ENCODE measurements around the gene ARHGAP42.

ARHGAP42 gene

DNA sequence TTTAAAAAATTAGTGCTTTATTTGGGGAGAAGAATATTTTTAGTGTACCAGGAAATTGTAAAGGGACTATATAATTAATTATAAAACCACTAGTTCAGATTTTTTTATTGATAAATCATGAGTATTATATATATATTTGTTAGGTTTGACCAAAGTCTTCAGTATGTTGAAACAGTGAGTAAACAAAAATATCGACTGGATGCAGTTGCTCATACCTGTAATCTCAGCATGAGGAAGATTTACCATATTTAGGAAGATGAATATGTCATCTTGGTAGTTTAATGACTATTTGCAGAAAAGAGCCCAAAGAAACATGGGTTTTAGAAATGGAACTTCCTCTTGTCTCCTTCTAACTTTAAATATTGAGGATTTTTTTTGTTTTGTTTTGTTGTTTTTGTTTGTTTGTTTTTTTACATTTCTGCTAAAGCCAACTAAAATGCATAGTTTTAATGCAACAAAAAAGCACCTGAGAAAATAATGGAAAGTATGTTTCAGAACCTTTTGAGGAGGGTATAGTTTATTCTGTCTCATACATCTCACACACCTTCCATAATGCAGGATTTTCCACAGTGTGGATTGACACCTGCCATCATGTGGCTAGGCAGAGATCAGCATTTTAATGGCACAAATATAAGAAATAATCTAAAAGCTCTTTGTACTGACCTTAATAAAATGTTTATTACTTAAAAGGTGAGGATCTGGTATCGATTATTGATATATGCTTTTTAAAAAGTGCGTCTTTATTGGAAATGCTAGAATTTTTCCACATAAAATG, 114.3 kb downstream of the ARHGAP42 start:
- TF ChIP-seq ZNF274 (IDR thresholded peaks at IDR 0.05; ENCODE audit: low read depth, low read length) = no peak

DNA sequence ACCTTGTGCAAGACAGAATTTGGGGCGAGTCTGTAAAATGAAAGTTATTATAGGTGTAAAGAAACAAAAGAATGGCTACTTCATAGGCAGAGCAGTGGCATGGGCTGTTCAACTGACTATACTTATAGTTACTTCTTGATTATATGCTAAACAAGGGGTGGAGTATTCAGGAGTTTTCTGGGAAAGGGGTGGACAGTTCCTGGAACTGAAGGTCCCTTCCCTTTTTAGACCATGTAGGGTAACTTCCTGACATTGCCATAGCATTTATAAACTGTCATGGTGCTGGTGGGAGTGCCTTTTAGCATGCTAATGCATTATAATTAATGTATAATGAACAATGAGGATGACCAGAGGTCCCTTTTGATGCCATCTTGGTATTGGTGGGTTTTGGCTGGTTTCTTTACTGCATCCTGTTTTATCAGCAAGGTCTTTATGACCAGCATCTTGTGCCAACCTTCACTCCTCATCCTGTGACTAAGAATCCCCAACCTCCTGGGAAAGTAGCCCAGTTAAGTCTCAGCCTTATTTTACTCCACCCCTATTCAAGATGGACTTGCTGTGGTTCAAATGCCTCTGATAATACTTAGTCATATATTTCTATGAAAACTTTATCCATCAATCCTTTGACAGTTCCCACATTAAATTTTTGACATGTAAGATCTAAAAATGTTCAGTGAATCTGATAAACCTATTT, 118.6 kb downstream of the ARHGAP42 start:
- no peak for TF ChIP-seq ZNF274 (IDR thresholded peaks at IDR 0.05; ENCODE audit: low read depth, low read length)

More for the DNA sequence above, 114.3 kb downstream of the ARHGAP42 start:
- H3K4me3 ChIP-seq (ENCODE audit: low read length) = no peak overlapping the region

GRCh38 chr11:100806296-100806695, 119.2 kb downstream of the ARHGAP42 start:
- H3K4me3 ChIP-seq (ENCODE audit: low read length) = no peak overlapping the region
- TF ChIP-seq ZNF274 (IDR thresholded peaks at IDR 0.05; ENCODE audit: low read depth, low read length) = no peak

More for the DNA sequence above, 118.6 kb downstream of the ARHGAP42 start:
- H3K4me3 ChIP-seq (ENCODE audit: low read length) = no peak overlapping the region

GRCh38 chr11:100808904-100809491, 121.9 kb downstream of the ARHGAP42 start:
- H3K4me3 ChIP-seq (ENCODE audit: low read length) = no peak overlapping the region
- TF ChIP-seq ZNF274 (IDR thresholded peaks at IDR 0.05; ENCODE audit: low read depth, low read length) = no peak

- no peak overlapping the region for H3K4me3 ChIP-seq (ENCODE audit: low read length)
- no peak for TF ChIP-seq ZNF274 (IDR thresholded peaks at IDR 0.05; ENCODE audit: low read depth, low read length)
Measured at GRCh38 chr11:100810146-100810545, 123.1 kb downstream of the ARHGAP42 start.

- H3K4me3 ChIP-seq (ENCODE audit: low read length) = no peak overlapping the region
- TF ChIP-seq ZNF274 (IDR thresholded peaks at IDR 0.05; ENCODE audit: low read depth, low read length) = no peak
Measured at GRCh38 chr11:100810666-100811065, 123.6 kb downstream of the ARHGAP42 start.

DNA sequence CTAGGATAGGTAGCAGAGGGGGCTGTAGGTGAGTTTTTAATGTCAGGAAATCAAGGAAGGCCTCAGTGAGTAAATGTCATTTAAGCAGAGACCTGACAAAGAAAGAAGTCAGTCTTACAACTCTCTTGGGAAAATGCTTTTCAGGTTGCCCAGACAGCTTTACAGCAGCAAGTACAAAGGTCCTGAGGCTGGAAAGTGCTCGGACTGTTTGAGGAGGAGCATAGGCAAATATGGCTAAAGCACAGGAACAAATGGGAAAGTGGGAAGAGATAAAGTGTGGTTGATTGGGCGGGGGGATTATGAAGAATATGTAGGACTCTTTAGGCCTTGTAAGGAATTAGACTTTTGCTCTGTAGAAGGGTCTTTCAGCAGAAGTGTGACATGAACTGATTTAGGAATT, 125.4 kb downstream of the ARHGAP42 start:
- TF ChIP-seq ZNF274 (IDR thresholded peaks at IDR 0.05; ENCODE audit: low read depth, low read length) = no peak
- H3K4me3 ChIP-seq (ENCODE audit: low read length) = no peak overlapping the region

DNA sequence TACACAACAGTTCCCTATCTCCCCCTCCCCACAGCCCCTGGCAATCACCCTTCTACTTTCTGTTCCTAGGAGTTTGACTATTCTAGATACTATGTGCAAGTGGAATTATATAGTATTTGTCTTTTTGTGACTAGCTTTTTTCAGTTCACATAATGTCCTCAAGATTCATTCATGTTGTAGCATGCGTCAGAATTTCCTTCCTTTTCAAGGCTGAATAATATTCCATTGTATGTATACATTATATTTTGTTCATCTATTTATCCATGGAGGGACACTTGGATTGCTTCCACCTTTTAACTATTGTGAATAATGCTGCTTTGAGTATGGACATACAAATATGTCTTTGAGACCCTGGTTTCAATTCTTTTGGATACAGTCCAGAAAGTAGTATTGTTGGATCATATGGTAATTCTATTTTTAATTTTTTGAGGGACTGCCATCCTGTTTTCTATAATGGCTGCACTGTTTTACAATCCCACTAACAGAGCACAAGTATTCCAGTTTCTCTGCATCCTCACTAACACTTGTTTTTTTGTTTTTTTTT, 128.8 kb downstream of the ARHGAP42 start:
- TF ChIP-seq ZNF274 (IDR thresholded peaks at IDR 0.05; ENCODE audit: low read depth, low read length) = no peak
- H3K4me3 ChIP-seq (ENCODE audit: low read length) = no peak overlapping the region

- no peak for TF ChIP-seq ZNF274 (IDR thresholded peaks at IDR 0.05; ENCODE audit: low read depth, low read length)
- no peak overlapping the region for H3K4me3 ChIP-seq (ENCODE audit: low read length)
Measured at GRCh38 chr11:100816823-100817222, 129.7 kb downstream of the ARHGAP42 start.

DNA sequence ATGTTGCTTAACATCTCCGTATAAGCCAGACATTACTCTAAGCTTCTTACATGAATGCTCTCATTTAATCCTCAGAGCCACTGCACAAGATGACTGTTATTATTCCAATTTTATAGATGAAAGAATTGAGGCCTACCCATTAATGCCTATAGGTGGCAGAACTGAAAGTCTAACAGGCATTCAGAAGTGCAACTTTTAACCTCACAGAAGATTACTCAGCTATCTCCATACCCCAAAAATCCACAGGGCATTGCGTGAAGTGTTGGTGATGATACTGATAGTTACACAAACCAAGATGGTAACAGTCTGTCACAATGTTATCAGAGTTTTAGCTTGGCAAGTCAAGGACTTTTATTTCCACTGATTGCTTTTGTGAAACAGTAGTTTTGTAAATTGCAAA, 130.5 kb downstream of the ARHGAP42 start:
- no peak for TF ChIP-seq ZNF274 (IDR thresholded peaks at IDR 0.05; ENCODE audit: low read depth, low read length)
- no peak overlapping the region for H3K4me3 ChIP-seq (ENCODE audit: low read length)

GRCh38 chr11:100820621-100821020, 133.5 kb downstream of the ARHGAP42 start:
- no peak overlapping the region for H3K4me3 ChIP-seq (ENCODE audit: low read length)
- TF ChIP-seq ZNF274 (IDR thresholded peaks at IDR 0.05; ENCODE audit: low read depth, low read length) = no peak

GRCh38 chr11:100821198-100821597, 134.1 kb downstream of the ARHGAP42 start:
- TF ChIP-seq ZNF274 (IDR thresholded peaks at IDR 0.05; ENCODE audit: low read depth, low read length) = no peak
- no peak overlapping the region for H3K4me3 ChIP-seq (ENCODE audit: low read length)

DNA sequence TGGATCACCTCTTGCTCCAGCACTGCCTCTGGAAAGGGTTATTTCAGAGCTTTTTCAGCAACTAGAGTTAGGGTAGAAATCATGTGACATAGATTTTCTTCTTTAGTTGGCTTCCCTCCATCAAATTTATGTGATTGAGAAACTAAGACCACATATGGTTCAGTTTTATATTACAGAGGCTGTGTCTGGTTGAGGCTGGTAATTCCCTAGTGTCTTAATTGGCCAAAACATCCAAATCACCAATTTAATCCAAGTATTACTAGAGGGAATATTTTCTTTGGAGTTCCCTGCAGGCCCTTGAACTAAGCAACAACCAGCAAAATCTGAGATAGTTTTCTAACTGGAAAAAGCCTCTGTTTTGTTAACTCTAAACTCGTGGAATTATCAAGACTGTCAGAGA, 136.3 kb downstream of the ARHGAP42 start:
- no peak for TF ChIP-seq ZNF274 (IDR thresholded peaks at IDR 0.05; ENCODE audit: low read depth, low read length)
- no peak overlapping the region for H3K4me3 ChIP-seq (ENCODE audit: low read length)

- H3K4me3 ChIP-seq (ENCODE audit: low read length) = no peak overlapping the region
- TF ChIP-seq ZNF274 (IDR thresholded peaks at IDR 0.05; ENCODE audit: low read depth, low read length) = no peak
Measured at GRCh38 chr11:100824041-100824809, 137.1 kb downstream of the ARHGAP42 start.

All from GM08714 (cell line).